Activated CD8-positive, alpha-beta memory T cell treated with anti-CD3 and anti-CD28 coated beads for 1 hour (primary cell): ENCODE results near the gene ARID3C.

Experiments
- DNase-seq, 2 donors: peaks; one replicate each; pipeline ENCODE4 v3.0.0-alpha.2; 2020; ENCODE audit warnings: low read depth in 1 of 2; ENCODE audit errors: extremely low read depth in 1 of 2

Gene ARID3C

GRCh38 chr9:34579808-34580163 is 49.1 kb downstream of the ARID3C start:
- DNase-seq = no peak

- DNase-seq = no peak
Measured at GRCh38 chr9:34579104-34579807, 49.6 kb downstream of the ARID3C start.

- no peak for DNase-seq
Measured at GRCh38 chr9:34578241-34579103, 50.4 kb downstream of the ARID3C start.

GRCh38 chr9:34577400-34578240 is 51.2 kb downstream of the ARID3C start:
- DNase-seq = no peak

- DNase-seq = no peak
Measured at GRCh38 chr9:34576597-34577399, 52.1 kb downstream of the ARID3C start.

GRCh38 chr9:34575862-34576596 is 52.8 kb downstream of the ARID3C start:
- no peak for DNase-seq

- DNase-seq = no peak
Measured at GRCh38 chr9:34575241-34575640, 53.6 kb downstream of the ARID3C start.

- no peak for DNase-seq
Measured at GRCh38 chr9:34574571-34574970, 54.3 kb downstream of the ARID3C start.

GRCh38 chr9:34573599-34574325 is 55.1 kb downstream of the ARID3C start:
- DNase-seq = no peak

- DNase-seq = no peak
Measured at GRCh38 chr9:34572628-34573027, 56.2 kb downstream of the ARID3C start.

- no peak for DNase-seq
Measured at GRCh38 chr9:34572092-34572491, 56.8 kb downstream of the ARID3C start.

GRCh38 chr9:34571481-34571810 is 57.4 kb downstream of the ARID3C start:
- no peak for DNase-seq
